ENCODE data around the gene FABP1.

The FABP1 gene

DNA sequence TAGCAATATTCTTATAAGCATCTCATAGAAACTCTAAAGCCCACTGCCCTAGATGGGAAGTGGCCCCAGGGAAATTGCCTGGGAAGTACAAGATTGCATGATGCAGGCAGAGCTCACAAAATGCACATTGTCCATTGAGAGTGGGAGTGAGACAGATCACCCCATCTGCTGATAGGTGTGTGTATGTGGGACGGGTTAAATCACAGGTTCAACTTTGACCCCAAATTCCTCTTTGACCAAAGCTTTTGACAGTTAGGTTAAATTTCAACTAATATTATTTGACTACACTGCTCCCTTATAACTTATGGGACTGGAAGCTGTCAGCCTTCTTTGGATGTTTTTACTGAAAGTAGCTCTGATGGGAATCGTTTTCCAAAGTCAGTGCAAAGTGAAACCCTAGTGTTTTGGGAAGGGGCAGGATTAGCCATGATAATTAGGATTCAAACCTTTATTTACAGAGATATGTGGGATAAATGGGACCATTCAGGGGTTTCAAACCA lies 11.4 kb upstream of the FABP1 start:
- TF ChIP-seq, protein P1, sequence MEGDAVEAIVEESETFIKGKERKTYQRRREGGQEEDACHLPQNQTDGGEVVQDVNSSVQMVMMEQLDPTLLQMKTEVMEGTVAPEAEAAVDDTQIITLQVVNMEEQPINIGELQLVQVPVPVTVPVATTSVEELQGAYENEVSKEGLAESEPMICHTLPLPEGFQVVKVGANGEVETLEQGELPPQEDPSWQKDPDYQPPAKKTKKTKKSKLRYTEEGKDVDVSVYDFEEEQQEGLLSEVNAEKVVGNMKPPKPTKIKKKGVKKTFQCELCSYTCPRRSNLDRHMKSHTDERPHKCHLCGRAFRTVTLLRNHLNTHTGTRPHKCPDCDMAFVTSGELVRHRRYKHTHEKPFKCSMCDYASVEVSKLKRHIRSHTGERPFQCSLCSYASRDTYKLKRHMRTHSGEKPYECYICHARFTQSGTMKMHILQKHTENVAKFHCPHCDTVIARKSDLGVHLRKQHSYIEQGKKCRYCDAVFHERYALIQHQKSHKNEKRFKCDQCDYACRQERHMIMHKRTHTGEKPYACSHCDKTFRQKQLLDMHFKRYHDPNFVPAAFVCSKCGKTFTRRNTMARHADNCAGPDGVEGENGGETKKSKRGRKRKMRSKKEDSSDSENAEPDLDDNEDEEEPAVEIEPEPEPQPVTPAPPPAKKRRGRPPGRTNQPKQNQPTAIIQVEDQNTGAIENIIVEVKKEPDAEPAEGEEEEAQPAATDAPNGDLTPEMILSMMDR (conservative IDR thresholded peaks at IDR 0.05; ENCODE audit: low read length), result no peak
- no peak overlapping the region for H3K4me3 ChIP-seq (ENCODE audit: low read length)
- no peak for DNase-seq (ENCODE audit: low read depth)

DNA sequence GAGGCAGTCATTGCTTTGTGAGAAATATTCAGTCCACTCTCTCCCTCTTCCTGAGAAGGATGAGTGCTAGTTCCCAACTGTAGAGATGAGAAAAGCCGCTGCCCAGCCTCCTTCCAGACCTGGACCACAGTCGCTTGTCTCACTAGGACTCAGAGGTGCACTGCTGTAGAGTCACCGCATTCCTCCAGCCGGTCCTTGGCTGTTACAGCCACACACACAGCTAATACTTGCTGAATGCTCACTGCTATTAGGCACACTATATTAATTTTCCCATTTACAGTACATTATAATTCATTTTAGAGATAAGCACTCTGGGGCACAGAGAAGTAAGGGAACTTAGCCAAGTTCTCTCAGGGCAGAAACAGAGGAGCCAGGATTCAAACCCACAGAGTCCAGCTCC lies 10.0 kb upstream of the FABP1 start:
- TF ChIP-seq, protein P1 (conservative IDR thresholded peaks at IDR 0.05; ENCODE audit: low read length), result no peak

DNA sequence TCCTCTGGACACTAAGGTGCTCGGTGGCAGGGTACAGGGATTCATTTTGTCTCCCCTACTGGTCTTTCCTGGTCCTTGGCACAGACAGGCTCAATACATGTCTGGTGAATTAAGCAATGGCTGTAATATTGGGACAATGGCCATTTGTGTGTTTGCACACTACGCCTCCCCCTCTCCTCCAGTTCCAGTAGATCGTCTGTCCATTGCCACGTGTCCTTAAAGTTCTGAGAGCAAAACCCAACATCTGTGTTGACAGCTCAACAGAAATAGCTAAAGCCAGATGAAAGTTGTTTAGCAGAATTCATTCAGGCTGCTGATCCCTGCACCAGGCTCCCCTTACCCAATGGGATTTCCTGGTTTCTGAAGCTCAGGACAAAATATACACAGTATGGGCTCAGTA lies 9.0 kb upstream of the FABP1 start:
- TF ChIP-seq, protein P1 (conservative IDR thresholded peaks at IDR 0.05; ENCODE audit: low read length), result no peak
- DNase-seq (ENCODE audit: low read depth), result no peak
- no peak overlapping the region for H3K4me3 ChIP-seq (ENCODE audit: low read length)

More for the DNA sequence above, 10.0 kb upstream of the FABP1 start:
- no peak overlapping the region for H3K4me3 ChIP-seq (ENCODE audit: low read length)
- no peak for DNase-seq (ENCODE audit: low read depth)

DNA sequence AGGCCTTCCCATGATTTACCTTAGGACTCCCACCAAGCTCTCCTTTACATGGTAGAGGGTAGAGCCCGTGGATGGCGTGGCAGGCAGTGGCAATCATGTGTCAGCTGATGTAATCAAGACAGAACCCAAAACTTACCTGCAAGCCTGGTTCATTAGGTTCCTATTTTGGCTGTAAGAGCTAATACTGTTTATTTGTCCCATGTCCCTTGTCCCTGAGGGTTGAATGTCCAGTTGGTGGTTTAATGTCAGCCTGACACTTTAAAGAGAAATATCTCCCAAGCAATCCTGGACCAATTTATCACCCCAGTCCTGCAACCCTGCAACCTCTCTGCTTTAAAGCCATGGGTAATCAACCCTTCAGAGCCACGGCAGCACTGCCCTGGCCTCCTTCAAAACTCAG lies 6.0 kb upstream of the FABP1 start:
- TF ChIP-seq, protein P1 (conservative IDR thresholded peaks at IDR 0.05; ENCODE audit: low read length), result no peak
- no peak overlapping the region for H3K4me3 ChIP-seq (ENCODE audit: low read length)

DNA sequence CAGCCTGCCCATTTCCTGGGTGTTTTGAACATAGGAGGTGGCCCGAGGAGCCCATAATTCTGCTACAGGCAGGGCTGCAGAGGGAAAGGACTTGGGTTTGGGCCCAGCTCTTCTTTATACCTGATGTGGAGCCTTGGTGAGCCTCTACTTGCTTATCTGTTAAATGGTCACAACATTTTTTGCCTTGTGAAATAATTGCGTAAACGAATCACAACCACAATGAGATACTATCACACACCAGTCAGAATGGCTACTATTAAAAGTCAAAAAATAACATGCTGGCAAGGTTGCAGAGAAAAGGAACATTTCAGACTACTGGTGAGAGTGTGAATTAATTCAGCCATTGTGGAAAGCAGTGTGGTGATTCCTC lies 4.1 kb upstream of the FABP1 start:
- H3K4me3 ChIP-seq (ENCODE audit: low read length), result no peak overlapping the region
- no peak for DNase-seq (ENCODE audit: low read depth)
- TF ChIP-seq, protein P1 (conservative IDR thresholded peaks at IDR 0.05; ENCODE audit: low read length), result no peak

More for the DNA sequence above, 6.0 kb upstream of the FABP1 start:
- DNase-seq (ENCODE audit: low read depth), result no peak

DNA sequence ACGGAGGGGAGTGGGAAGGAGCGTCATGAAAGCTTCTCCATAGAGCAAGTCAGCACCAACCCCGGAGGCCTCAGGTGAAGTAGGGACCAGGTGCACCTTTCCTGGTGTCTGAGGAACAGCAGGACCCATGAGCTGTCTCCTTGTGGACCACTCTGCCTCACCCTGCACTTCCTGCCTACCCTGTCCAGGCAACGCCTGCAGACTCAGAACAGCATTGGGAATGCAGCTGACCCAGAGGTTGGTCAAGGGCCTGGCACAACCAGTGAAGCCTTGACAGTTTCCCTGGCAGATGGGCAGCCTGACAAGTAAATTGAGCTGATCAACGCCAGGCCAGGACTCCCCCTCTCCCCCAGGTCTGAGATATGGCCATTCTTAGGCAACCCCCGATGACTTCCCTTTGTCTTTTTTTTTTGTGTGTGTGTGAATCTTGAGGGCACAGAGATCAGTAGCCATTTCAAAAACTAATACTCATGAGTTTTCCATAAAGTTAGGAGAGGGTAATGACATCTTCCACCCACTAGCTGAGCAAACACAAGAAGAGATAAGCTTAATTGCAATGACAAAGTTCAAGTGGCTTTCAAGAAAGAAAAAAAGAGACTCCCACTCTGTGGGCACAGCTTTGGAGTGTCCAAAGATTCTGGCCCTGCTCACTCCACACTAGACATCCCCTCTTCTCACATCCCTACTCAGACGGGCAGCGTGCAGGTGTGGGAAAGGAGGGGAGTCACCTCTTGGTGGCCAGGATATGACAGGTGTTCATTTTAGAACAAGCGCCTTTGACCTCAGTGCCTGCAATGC lies 3.5 kb upstream of the FABP1 start:
- no peak overlapping the region for H3K4me3 ChIP-seq (ENCODE audit: low read length)
- no peak for DNase-seq (ENCODE audit: low read depth)
- TF ChIP-seq, protein P1 (conservative IDR thresholded peaks at IDR 0.05; ENCODE audit: low read length), result no peak

DNA sequence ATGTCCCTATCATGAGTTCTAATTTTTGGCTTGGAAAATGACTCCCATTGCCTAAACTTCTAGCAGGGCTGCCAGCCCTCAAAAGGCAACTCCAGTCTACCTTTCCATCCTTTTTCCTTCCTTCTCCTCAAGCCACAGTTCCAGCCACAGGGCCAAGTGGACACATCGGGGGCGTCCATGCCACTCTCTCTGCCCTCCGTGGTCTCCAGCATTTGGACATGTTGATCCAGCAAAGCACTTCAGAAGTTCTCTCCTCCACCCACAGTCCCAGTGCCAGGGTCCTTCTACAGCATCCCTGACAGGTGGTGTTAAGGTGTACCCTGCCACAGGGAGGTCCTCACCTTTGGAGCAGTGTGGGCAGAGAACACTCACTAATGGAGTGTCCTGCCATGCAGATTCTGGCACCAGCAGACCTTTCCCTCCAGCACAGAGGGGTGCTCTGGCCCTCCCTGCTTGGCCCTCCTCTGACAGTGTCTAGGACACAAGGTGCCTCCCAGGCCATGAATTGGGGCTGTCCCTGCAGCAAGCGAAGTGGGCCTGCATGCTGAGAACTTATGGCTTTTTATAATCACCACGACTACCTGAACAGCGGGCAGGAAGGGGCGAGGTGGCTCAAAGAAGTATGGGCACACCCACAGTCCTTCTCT lies 1.6 kb upstream of the FABP1 start:
- DNase-seq (ENCODE audit: low read depth), result no peak
- no peak overlapping the region for H3K4me3 ChIP-seq (ENCODE audit: low read length)

More for the DNA sequence above, 1.6 kb upstream of the FABP1 start:
- TF ChIP-seq, protein P1 (conservative IDR thresholded peaks at IDR 0.05; ENCODE audit: low read length), result no peak
